HUES6 (cell line): ENCODE results near the gene SUN2.
"Not testable (repeated sequence)": the region's sequence is repeated elsewhere in the genome, so short reads cannot be mapped to it uniquely, and the experiment has no call there.

ENCODE experiments used
- H3K27ac ChIP-seq: 2 replicates; pipeline ENCODE4 v1.7.0; 2013; ENCODE audit warnings: low read depth, mild to moderate bottlenecking, low read length, inconsistent platforms
- H3K27me3 ChIP-seq: 2 replicates; pipeline ENCODE4 v1.6.1; 2013; ENCODE audit warnings: low read length; ENCODE audit not compliant: control insufficient read depth, insufficient read depth
- H3K36me3 ChIP-seq: 2 replicates; pipeline ENCODE4 v1.6.1; 2013; ENCODE audit warnings: low read length; ENCODE audit not compliant: control insufficient read depth, insufficient read depth
- H3K4me1 ChIP-seq: 2 replicates; pipeline ENCODE4 v1.6.1; 2013; ENCODE audit warnings: low read length; ENCODE audit not compliant: control insufficient read depth, insufficient read depth
- H3K4me3 ChIP-seq: 2 replicates; pipeline ENCODE4 v1.5.1; 2013; ENCODE audit warnings: low read depth, low read length
- H3K9ac ChIP-seq: one replicate; pipeline ENCODE4 v1.6.1; 2013; ENCODE audit warnings: mild to moderate bottlenecking, low read length
- H3K9me3 ChIP-seq: 2 replicates; pipeline ENCODE4 v1.6.1; 2013; ENCODE audit warnings: low read depth, low read length; ENCODE audit not compliant: control insufficient read depth, insufficient read depth

SUN2 gene

DNA sequence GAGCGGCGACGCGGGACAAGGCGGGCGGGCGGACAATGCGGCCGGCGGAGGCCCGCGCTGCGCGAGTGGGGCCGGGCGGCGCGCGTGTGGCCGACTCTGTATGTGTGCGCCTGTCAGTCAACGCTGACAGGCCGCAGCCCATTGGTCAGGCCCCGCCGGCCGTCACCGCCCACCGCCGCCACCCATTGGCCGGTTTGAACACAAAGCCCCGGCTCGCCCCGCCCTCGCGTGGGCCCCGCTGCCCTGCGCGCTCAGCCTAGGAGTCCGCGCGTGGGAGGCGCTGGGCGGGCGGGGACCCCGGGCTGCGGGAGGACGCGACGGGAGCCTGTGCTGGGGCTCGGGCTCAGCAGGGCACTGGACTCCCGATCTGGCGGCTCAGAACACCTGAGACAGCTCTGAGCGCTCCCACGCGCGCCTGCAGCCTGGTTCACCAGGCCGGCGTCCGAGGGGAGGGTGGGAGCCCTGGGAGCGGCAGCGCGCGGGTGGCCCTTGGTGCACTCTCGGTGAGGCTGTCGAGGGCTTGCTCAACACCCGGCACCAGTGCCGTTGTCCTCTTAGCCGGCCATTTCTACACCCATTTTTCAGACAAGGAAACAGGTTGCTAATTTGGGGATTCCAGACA lies at the start of gene SUN2:
SUN2 (minus strand) TSS at position 88 of the 622 bp plus-strand sequence. CDS start 3,370 bp downstream, outside the sequence.
- Histone ChIP-seq H3K27ac (peak within 1 kb of the TSS; percentile 73; the same call in 1 of the 2 replicates), H3K4me1 (peaks cover 29% of the 10 kb centered on the region), H3K27me3 (no peaks in the 10 kb centered on the region; the same call in 1 of the 2 replicates), H3K36me3 (peaks cover 7% of the 10 kb centered on the region; the same call in 1 of the 2 replicates), H3K4me3 (peak within 1 kb of the TSS; percentile 86), H3K9me3 (no peaks in the 10 kb centered on the region), H3K9ac (peak within 1 kb of the TSS; percentile 75)

GRCh38 chr22:38805041-38805593 lies 49.3 kb upstream of the SUN2 start:
- peaks cover 11% of the 10 kb centered on the region; the same call in 1 of the 2 replicates for H3K4me1 ChIP-seq
- H3K27me3 ChIP-seq: peaks cover 16% of the 10 kb centered on the region
- H3K36me3 ChIP-seq, H3K9ac ChIP-seq, H3K4me3 ChIP-seq, H3K9me3 ChIP-seq, H3K27ac ChIP-seq: not testable (repeated sequence)

DNA sequence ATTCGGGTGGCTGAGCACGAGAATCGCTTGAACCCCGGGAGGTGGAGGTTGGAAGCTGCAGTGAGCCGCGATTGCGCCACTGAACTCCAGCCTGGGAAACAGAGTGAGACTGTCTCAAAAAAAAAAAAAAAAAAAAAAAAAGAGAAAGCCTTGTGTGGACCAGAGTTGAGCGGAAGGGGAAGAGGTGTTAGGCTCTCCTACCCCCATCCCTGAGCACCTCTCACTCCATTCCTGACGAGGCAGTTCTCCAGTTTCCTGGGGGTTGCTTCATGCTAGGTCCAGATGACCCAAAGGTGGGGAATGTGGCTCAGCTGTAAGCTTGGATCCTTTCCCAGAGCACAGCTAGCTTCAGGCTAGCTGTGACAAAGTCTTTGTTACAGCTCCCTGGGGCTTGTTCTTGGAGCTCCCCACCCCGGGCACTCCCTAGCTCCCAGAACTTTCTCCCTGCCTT lies 46.9 kb upstream of the SUN2 start:
- Histone ChIP-seq H3K27me3 (peaks cover 39% of the 10 kb centered on the region), H3K27ac (no peak overlapping the region), H3K9ac (no peak overlapping the region), H3K9me3 (peaks cover 8% of the 10 kb centered on the region), H3K4me1 (peaks cover 11% of the 10 kb centered on the region; the same call in 1 of the 2 replicates), H3K36me3 (no peaks in the 10 kb centered on the region), H3K4me3 (peak overlapping the region; percentile 44)

DNA sequence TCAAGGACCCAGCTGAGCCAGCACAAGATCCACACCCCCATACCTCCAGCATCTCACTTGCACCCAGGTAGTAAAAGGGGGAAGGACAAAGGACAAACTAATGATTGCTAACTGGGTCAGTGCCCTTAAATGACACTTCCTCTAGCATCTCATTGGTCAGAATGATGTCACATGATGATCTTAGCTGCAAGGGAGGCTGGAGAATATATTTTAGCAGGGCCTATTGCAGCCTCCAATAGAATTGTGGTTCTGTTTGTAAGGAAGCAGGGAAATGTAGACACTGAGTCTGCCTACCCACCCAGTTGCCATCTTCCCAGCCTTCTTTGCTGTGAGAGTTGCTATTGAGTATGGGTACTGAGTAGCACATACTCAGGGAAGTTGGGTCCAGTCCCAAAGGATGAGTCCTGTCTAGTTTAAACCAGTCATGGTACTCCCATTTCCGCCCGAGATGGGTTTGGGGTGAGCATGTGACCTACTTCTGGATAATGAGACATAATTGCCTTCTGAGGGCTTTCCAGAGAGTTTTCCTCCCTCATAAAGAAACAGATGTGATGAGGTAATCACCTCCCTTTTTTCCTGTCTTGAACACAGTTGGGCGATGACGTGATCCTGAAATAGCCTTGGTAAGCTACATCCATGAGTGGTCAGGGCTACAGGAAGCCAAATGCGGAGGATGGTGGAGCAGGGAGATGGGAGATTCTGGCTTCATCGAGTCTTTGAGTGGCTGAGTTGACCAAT lies 43.6 kb upstream of the SUN2 start:
- Histone ChIP-seq H3K4me3 (no peak overlapping the region), H3K9me3 (peaks cover 8% of the 10 kb centered on the region), H3K4me1 (peaks cover 12% of the 10 kb centered on the region), H3K27ac (no peak overlapping the region), H3K9ac (no peak overlapping the region), H3K27me3 (peaks cover 60% of the 10 kb centered on the region), H3K36me3 (no peaks in the 10 kb centered on the region)

DNA sequence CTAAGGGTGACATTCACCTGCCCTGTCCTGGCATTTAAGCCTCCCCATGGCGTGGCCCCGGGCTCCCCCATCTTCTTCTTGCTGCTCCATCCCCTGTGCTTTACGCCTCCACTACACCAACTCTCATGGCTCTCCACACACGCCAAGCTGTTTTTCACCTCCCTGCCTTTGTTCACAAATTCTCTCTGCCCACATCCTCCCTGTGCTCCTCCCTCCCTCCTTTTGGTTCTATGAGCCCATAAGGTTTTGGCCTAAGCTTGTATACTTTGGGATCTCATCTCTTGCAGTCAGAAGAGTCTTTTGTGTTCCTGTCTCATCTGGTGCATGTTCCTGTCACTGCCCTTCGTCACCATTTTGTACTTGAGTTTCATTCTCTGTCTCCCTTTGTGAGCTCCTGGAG lies 42.7 kb upstream of the SUN2 start:
- peaks cover 15% of the 10 kb centered on the region for H3K4me1 ChIP-seq
- H3K9me3 ChIP-seq: peaks cover 8% of the 10 kb centered on the region
- H3K4me3 ChIP-seq: no peak overlapping the region
- peaks cover 60% of the 10 kb centered on the region for H3K27me3 ChIP-seq
- H3K9ac ChIP-seq: no peak overlapping the region
- H3K27ac ChIP-seq: no peak overlapping the region
- no peaks in the 10 kb centered on the region for H3K36me3 ChIP-seq

DNA sequence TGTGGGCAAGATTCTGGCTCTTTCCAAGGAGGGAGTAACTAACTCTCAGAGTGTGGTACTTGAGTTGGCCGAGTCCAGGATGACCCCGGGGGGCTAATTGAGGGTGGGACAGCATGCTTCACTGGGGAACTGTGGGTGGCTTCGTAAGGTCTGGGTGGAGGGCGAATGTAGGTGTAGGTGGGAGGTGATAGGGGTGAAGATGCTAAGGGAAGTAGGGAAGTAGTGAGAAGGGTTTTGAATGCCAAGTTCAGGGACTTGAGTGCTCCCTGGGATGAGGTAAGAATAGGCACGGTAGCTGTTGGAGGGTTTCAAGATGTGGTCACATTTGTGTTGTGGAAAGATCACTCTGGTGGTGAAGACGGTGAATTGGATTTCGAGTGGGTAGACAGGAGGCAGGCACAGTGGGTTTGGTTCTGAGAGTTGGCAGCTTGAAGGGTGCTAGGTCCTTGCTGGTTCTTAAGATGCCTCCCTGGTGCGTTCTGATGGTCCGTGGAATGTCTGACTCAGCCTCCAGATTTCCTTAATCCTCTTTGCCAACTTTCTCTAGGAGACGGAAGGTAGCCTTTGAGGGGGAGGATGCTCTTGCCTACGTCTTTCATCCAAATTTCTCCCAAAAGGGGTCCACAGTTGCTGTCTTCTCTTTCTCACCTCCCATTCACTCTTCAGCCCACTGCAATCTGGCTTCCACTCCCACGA lies 40.6 kb upstream of the SUN2 start:
- H3K27ac ChIP-seq: no peak overlapping the region

DNA sequence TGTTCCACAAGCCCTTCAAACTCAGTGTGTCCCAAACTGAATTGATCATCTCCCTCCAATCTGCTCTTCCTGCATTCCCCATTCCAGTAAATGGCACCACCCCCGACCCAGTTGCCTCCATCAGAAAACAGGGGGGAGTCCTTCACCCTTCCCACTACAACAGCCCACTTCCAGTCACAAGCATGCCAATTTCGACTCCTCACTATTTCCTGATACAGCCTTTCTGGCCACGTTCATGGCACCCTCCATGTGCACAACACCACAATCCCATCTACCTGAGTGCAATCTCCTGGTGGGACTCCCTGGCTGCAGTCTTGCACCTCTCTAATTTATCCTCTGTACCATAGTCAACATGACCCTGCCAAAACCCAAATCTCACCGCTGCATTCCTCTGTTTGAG lies 39.8 kb upstream of the SUN2 start:
- peaks cover 8% of the 10 kb centered on the region for H3K9me3 ChIP-seq
- H3K9ac ChIP-seq: no peak overlapping the region
- no peak overlapping the region for H3K4me3 ChIP-seq
- H3K27me3 ChIP-seq: peaks cover 44% of the 10 kb centered on the region
- no peaks in the 10 kb centered on the region for H3K36me3 ChIP-seq
- no peak overlapping the region for H3K27ac ChIP-seq
- peaks cover 11% of the 10 kb centered on the region for H3K4me1 ChIP-seq

More for the DNA sequence above, 40.6 kb upstream of the SUN2 start:
- H3K27me3 ChIP-seq: peaks cover 49% of the 10 kb centered on the region
- no peak overlapping the region for H3K9ac ChIP-seq
- peaks cover 13% of the 10 kb centered on the region for H3K4me1 ChIP-seq
- peaks cover 8% of the 10 kb centered on the region for H3K9me3 ChIP-seq
- no peak overlapping the region for H3K4me3 ChIP-seq
- no peaks in the 10 kb centered on the region for H3K36me3 ChIP-seq

GRCh38 chr22:38793721-38794466 lies 38.1 kb upstream of the SUN2 start, which contains the start of gene DNAL4:
Gene DNAL4 (minus strand): TSS chr22:38794143. CDS start chr22:38782731, 11,412 bp downstream.
- Histone ChIP-seq H3K9ac (peak within 1 kb of the TSS; percentile 65), H3K27ac (no peak within 1 kb of the TSS), H3K9me3 (peaks cover 2% of the 10 kb centered on the region; the same call in 1 of the 2 replicates), H3K36me3 (no peaks in the 10 kb centered on the region), H3K4me3 (peak within 1 kb of the TSS; percentile 84), H3K4me1 (peaks cover 11% of the 10 kb centered on the region), H3K27me3 (peaks cover 33% of the 10 kb centered on the region)

- no peaks in the 10 kb centered on the region for H3K9me3 ChIP-seq
- H3K9ac ChIP-seq: peak overlapping the region; percentile 65
- H3K27me3 ChIP-seq: peaks cover 27% of the 10 kb centered on the region
- H3K27ac ChIP-seq: no peak overlapping the region
- H3K36me3 ChIP-seq: no peaks in the 10 kb centered on the region
- peak overlapping the region; percentile 84 for H3K4me3 ChIP-seq
- H3K4me1 ChIP-seq: peaks cover 11% of the 10 kb centered on the region
These were observed 37.5 kb upstream of the SUN2 start for GRCh38 chr22:38793317-38793716.

DNA sequence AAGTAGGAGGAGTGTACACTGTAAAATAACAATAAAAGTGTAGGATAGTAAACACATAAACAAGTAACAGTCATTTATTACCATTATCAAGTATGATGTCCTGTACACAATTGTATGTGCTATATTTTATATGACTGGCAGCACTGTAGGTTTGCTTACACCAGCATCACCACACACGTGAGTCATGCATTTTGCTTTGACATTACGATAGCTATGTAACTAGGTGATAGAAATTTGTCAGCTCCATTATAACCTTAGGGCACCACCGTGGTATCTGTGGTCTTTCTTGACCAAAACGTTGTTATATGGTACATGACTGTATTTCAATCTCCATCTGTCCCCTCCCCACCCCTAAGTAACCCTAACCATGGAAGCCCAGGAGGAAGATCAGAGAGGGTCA lies 37.0 kb upstream of the SUN2 start:
- H3K27ac ChIP-seq: no peak overlapping the region
- H3K4me3 ChIP-seq: peak overlapping the region; percentile 84
- no peak overlapping the region for H3K9ac ChIP-seq
- H3K27me3 ChIP-seq: peaks cover 22% of the 10 kb centered on the region
- no peaks in the 10 kb centered on the region for H3K36me3 ChIP-seq
- H3K9me3 ChIP-seq: no peaks in the 10 kb centered on the region
- H3K4me1 ChIP-seq: peaks cover 11% of the 10 kb centered on the region
